Dermis microvascular lymphatic vessel endothelial cell (primary cell): ENCODE measurements around the gene NAT9. TPM values are rescaled to one million over a fixed set of nuclear protein-coding genes. Genes with fewer than 3 reads are reported as not detected.

Experiments used
- DNase-seq, 2 donors: peaks; one replicate each; pipeline versions ENCODE4 v3.0.0 to v3.0.0-alpha.2; 2010; ENCODE audit warnings: low read depth in 2 of 2
- total RNA-seq: library from RNA; depleted of rRNA; stranded (reverse); fragments of >200 nt; gene quantifications from 2 replicates; pipeline ENCODE4 v1.2.1, GENCODE V29; 2014

Gene NAT9
- total RNA-seq, 1 donor from 2014 or later: 17.7 TPM

DNA sequence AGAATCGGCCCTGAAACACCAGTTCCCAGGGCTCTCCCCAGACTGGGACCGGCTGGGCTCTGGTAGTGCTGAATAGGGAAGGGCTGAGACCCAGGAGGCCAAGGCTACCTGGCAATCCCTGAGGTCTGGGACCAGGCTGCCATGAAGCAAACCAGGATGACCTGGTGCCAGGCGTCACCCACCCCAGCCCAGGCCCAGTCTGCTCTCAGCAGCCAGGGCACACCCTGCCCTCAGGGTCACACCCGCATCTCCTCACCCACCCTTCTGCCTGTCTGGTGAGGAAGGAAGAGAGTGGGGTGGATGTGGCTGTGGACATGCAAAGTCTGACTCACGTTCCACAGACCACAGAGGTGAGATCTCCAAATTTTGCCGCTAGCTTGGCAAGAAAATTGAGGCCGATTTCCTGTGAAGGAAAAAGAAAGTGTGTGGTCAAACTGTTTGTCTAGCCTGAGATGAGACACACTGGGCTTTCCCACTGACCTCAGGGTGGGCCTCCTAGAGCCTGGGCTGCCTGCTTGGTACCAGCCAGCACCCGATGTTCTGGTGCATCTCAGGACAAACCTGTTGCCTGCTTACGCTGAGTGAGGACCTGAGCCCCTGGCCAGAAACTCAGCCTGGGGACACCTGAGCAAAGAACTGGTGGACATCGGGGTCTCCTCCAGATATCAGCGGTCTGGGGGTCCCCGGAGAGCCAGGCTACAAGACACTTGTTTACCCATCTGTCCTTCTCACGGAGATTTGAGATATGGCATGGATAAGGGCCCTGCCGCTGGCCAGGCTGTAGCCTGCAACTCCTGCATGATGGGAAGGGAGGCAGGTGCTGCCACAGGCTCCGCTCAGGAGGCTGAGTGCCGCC is 45.4 kb downstream of the NAT9 start:
- no peak for DNase-seq

DNA sequence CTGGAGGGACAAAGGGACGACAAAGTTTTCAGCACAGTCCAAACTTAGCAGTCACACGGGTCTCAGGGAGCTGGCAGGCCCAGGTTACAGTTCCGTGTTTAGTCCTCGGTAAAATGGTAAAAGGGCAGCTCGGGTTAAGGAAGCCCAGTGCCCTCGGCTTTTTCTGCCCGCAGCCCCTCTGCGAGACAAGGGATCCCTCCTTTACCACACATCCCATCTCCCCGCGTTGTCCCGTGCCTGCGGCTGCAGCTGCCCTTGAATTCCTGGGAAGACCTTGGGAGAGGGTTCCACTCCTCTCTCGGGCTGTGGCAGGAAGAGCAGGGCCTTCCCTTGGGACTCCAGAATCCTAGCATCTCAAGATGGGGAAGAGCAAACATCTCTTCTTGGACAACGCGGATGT is 46.3 kb downstream of the NAT9 start:
- no peak for DNase-seq

DNA sequence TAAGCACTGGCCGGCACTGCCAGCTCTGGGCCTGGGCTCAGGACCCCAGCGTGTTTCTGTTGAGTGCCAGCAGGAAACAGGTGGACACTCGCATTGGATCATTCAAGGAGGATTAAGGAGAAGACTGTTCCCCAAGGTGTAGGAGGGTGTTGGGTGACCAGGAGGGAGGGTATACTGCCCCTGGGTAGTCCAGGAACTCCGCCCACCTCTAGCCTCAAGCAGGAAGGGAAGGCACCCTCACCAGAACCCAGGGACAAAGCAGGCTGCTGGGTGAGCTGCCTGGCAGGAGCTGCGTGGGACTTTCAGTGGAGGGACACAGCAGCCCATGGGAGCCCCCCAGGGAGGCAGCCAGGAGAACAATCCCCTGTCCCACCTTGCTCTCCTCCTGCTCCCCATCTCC is 46.8 kb downstream of the NAT9 start:
- no peak for DNase-seq

DNA sequence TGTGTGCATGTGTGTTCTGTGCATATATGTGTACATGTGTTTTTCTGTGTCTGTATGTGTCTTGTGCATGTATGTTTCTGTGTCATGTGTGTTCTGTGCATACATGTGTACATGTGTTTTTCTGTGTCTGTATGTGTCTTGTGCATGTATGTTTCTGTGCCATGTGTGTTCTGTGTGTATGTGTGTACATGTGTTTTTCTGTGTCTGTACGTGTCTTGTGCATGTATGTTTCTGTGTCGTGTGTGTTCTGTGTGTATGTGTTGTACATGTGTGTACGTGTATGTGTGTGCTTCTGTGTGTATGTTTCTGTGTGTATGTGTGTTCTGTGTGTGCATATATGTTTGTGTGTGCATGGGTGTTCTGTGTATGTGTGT is 47.5 kb downstream of the NAT9 start:
- DNase-seq: no peak

DNA sequence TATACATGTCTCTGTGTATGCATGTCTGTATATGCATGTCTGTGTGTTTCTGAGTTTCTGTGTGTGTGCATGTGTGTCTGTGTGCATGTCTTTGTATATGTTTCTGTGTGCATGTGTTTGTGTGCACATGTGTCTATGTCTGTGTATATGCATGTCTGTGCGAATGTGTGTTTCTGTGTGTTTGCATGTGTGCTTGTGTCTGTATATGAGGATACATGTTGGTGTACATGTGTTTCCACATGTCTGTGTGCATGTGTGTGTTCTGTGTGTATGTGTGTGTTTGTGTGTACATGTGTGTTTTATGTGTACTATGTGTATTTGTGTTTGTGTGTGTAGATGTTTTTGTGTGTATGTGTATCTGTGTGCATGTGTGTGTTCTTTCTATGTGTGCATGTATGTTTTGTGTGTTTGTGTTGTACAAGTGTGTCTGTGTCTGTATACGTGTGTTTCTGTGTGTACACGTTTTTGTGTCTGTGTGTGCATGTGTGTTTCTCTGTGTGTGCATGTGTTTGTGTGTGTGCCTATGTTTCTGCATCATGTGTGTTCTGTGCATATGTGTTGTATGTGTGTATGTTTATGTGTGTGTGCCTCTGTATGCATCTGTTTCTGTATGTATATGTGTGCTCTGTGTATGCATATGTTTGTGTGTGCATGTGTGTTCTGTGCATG is 48.0 kb downstream of the NAT9 start:
- no peak for DNase-seq

DNA sequence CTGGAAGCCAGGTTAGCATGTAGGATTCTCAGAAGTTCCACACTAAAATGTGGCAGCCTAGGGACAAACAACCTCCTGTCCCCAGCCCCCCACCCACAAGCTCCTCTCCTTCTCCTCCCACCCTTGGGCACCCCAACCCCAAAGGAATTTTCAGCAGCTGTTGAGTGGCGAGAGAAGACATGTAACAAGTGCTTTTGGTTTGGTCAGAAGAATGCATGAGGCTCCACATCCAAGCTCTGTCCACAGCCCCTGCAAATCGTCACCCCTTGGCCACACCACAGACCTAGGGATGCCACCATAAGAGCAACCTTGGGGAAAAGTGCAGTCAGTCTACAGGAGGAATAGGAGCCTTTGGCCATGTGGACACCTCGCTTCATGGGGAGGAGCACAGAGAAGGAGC is 51.0 kb downstream of the NAT9 start:
- DNase-seq: no peak

DNA sequence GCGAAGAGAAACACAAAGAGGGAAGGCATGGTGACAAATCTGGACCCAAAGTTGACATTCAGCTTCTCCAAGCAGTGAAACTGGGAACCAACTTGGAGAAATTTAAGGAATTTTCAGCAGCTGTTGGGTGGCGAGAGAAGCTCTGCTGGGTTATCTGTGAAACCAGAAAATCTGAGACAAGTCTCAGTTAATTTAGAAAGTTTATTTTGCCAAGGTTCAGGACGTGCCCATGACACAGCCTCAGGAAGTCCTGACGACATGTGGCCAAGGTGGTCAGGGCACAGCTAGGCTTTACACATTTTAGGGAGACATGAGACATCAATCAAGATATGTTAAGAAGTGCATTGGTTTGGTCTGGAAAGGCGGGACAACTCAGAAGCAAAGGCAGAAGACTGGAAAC is 52.3 kb downstream of the NAT9 start:
- DNase-seq: no peak

DNA sequence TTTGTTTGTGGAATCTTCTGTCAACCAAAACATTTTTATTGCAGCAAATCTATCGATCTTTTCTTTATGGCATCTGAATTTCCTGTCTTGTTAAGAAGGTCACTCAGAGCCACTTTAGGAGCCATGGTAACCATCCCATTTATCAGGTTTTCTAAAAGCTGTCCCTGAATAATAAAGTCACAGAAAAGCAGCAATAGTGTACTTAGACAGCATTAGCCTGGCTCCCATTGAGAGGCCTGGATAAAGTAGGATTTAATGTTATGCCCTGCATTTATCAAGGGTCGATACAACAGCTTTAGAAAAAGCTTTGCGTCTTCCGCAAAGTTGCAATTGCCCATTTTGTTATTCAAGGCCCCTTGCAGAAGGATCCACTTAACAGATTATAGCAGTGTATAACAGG is 53.4 kb downstream of the NAT9 start:
- no peak for DNase-seq

Other genes with a start within 250 kb of the NAT9 start
- gene CD300LB, start 244.9 kb downstream of the NAT9 start, total RNA-seq: not detected in 2 replicates
- gene CD300C, start 230.2 kb downstream of the NAT9 start, total RNA-seq: not detected in 2 replicates
- gene CD300H, start 208.8 kb downstream of the NAT9 start, total RNA-seq: not detected in 2 replicates
- not detected in 2 replicates for gene CD300LD, start 184.1 kb downstream of the NAT9 start, total RNA-seq
- gene CD300E, start 152.6 kb downstream of the NAT9 start, total RNA-seq: not detected in 2 replicates
- not detected in 2 replicates for gene CD300LF, start 63.4 kb downstream of the NAT9 start, total RNA-seq
- 0.13 TPM in 2 replicates for gene RAB37, start 39.1 kb downstream of the NAT9 start, total RNA-seq
- 5.4 and 6.8 TPM in 2 replicates for gene NHERF1, start 27.7 kb downstream of the NAT9 start, total RNA-seq
- under 0.01 TPM in 1 of 2 replicates, not detected in the other for gene GRIN2C, start 83.5 kb upstream of the NAT9 start, total RNA-seq
- 21.6 and 40.1 TPM in 2 replicates for gene FDXR, start 96.6 kb upstream of the NAT9 start, total RNA-seq
- not detected in 2 replicates for gene FADS6, start 117.3 kb upstream of the NAT9 start, total RNA-seq
- not detected in 2 replicates for gene USH1G, start 146.9 kb upstream of the NAT9 start, total RNA-seq
- gene OTOP2, start 147.9 kb upstream of the NAT9 start, total RNA-seq: not detected in 2 replicates
- gene OTOP3, start 159.6 kb upstream of the NAT9 start, total RNA-seq: not detected in 2 replicates
- 31.6 and 48.5 TPM in 2 replicates for gene HID1, start 196.4 kb upstream of the NAT9 start, total RNA-seq
- gene CDR2L, start 211.3 kb upstream of the NAT9 start, total RNA-seq: 7.2 and 10.2 TPM in 2 replicates
- 16.2 and 28.0 TPM in 2 replicates for gene MRPL58, start 236.3 kb upstream of the NAT9 start, total RNA-seq